ENCODE data around the gene GRIA4.

DNA sequence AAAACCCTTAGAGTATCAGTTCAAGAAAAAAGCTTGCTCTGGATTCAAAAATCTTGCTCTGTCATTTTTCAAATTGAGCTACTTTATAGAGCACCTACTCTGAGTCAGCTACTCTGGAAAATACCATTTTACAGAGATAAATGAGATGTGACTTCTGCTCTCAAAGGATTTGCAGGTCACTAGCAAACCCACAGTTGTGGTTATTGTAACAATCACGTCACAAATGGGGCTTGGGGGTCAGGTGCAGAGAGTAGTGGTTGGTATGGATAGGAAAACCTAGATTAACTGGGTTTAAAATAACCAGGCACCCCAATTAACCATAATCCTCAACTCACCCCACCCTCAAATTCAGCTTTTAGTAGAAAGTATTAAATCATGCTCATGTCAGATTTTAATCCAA lies 359.9 kb downstream of the GRIA4 start:
- TF ChIP-seq GATA2 (IDR thresholded peaks at IDR 0.05; ENCODE audit: low read depth, low read length) (no peak), GATA3 (IDR thresholded peaks at IDR 0.05; ENCODE audit: low read depth, low read length) (no peak)
